Fibroblast of the conjunctiva (primary cell): ENCODE measurements around the gene DEFB131A.
"Not testable (repeated sequence)": the region's sequence is repeated elsewhere in the genome, so short reads cannot be mapped to it uniquely, and the experiment has no call there.

Experiments
- DNase-seq: peaks from one replicate; pipeline ENCODE4 v3.0.0-alpha.2; 2010; ENCODE audit warnings: low read depth

The DEFB131A gene, protein sequence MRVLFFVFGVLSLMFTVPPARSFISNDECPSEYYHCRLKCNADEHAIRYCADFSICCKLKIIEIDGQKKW

DNA sequence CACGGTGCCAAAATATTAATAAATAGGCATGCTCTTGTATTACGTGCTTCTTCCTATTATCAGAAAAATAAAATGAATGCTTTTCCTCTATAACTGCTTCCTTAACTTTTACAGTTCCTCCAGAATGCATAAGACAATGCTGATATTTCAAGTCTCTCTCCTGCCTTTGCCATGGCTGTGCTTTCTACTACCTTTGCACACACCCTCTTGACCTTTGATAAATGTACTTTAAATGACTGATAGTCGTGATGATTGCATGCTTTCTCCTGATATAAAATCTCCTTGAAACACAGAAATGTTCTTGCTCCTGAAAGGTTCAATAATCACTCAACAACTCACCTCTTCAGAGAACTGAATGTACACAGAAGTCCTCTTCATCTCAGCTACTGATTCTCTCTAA, at the start of gene DEFB131A:
TSS of gene DEFB131A (plus strand) at position 301 of the 400 bp plus-strand sequence. CDS start 120 bp downstream, outside the sequence.
- DNase-seq: not testable (repeated sequence)

DNA sequence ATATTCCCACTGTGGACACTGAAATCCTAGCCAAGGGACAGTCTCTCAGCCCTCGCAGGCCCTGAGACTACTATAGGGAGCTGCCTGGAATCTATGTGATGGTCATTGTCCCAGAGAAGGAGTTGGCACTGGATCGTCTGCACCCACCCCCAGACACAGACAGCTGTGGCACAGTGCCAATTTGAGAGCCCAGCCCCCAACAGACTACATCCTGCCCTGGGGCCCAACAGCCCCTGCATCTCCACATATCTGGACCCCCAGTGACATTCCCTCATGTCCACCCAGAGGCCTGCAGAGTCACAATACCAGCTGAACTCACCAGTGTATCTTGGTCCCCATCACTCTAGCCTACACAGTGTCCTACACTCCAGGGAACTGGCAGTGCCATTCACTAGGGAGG, 38.4 kb upstream of the DEFB131A start:
- not testable (repeated sequence) for DNase-seq

DNA sequence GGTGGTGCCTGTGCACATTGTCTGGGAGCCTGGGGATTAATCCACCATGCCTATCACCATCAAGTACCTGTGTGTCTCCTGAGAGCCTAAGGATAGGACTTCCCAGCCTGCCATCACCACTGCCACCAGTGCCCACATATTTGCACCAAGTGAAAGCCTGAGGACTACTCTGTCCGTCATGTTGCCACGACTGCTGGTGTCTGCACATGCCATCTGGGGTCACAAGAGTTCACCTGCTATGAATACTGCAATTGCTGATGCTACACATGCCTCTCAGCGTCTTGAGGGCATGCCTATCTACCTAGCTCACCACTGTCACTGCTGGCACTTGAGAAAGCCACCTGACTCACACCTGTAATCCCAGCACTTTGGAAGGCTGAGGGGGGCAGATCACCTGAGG, 37.7 kb upstream of the DEFB131A start:
- DNase-seq: not testable (repeated sequence)

DNA sequence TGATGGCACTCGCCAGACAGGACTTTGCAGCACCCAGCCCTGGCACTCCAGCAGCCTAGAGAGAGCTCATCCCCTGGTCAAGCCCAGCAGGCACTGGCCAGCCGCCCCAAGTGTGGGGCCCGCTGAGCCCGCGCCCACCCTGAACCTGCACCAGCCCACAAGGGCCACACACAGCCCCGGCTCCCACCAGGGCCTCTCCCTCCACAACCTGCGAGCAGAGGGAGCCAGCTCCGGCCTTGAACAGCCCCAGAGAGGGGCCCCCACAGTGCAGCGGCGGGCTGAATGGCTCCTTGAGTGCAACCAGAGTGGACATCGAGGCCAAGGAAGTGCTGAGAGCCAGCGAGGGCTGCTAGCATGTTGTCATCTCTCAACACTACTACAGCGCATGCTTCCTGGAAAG, 34.4 kb upstream of the DEFB131A start:
- DNase-seq: no peak

DNA sequence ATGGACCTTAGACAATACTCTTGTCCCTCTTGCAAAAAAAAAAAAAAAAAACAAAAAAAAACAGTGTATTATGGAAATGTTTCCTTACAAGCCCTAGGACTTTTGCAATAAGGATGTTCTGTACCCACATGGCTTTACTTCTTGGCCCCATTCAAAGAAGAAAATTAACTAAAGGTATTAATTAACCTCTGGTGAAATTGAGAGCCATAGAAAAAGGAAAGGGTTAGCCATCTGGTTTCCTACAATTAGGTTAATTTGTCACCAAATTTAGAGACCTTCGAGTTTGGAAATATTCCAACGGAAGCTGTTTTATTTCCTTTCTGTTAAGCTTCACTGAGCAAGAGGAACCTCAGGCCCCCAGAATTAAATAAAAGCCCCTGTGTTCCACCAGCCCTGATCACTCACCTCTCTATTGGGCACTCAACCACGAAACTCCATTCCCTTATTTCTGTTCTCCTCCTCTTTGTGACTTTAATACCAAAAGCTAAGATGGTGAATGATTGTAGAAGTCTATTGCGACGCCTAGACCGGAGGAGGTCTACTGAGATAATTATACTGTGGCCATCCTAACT, 22.2 kb upstream of the DEFB131A start:
- DNase-seq: not testable (repeated sequence)

DNA sequence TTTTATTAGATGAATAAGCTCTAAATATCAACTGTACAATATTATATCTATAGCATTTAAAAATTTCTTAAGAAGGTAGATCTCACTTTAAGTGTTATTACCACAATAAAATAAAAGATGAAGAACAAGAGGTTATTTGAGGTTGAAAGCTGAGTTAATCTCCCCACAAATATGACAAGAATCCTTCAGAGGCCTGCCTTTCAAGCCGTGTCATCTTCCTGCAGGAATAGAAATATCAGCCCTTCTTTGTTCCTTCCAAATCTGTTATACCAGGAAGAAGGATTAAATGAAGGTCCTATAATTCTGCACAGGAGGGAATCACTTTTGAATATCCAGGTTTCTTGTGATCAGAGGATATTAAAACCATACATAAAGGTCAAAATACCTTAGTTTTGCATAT, 18.3 kb upstream of the DEFB131A start:
- DNase-seq: not testable (repeated sequence)

DNA sequence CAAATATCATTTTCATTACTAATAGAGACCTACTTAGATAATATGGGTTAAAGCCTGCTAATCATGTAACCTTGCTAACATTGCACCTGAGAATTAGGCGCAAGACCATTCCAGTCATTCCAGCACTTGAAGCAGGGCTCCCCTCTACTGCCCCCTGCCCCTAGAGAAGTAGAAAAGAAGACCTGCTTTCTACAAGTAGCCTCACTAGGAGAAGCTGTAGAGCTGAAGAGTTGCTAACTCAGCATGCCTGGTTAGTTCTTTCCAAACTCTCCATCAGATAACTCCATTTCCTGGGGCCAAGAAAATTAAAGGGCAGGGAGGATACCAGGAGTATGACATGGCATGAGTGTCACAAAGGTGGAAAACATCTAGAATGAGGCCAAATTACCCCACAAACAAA, 14.2 kb upstream of the DEFB131A start:
- DNase-seq: not testable (repeated sequence)

DNA sequence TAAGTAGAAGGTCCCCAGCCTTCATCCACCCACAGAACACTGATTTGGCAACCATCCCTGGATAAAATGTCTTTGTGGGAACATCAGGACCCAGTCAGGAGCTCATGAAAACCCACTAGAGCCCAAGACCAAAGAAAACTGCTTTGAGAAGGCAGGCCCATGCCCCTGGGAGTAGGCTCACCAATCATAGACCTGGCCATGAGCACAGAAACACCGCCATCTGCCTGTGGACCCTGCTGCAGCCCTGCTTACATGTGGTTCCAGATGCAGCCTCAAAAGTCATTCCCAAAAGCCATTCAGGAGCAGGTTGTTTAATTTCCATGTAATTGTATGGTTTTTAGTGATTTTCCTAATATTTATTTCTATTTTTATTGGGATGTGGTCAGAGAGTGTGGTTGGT, 10.9 kb upstream of the DEFB131A start:
- not testable (repeated sequence) for DNase-seq

DNA sequence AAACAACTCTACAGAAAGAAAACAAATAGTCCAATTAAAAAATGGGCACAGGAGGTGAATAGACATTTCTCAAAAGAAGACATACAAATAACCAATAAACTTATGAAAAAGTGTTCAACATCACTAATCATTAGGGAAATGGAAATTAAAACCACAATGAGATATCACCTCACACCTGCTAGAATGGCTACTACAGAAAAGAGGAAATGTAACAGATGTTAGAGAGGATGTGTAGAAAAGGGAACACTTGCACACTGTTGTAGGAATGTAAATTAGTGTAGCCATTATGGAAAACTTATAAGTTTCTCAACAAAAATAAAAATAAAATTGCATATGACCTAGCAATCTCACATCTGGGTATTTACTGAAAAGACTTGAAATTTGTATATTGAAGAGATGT, 7.5 kb upstream of the DEFB131A start:
- DNase-seq: not testable (repeated sequence)

DNA sequence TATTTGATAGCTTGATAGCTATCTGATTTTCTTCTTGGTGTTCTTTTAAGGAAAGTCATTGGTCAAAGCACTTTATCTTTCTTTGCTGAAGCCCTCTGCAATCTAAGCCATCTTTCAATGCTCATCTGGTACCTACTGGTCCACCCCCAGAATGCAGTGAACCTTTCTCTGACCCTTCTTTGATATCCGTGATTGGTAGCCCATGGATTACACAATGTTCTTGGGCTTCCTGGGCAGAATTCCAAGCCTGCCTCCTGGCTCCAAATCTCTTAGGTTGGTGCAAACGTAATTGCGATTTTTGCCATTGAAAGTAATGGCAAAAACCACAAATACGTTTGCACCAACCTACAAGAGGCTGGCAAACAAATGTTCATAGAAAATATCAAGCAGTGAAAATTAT, 1.9 kb upstream of the DEFB131A start:
- not testable (repeated sequence) for DNase-seq

DNA sequence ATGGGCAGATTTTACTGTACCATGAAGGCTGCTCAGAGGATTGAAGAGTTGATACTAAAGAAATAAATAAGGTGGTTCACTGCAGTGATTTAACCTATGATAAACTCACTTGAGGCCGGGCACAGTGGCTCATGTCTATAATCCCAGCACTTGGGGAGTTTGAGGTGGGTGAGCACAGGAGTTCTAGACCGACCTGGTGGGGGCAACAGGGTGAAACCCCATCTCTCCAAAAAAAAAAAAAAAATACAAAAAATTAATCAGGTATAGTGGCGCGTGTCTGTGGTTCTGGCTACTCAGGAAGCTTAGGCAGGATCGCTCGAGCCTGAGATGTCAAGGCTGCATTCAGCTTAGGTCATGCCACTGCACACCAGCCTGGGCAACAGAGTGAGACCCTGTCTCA, 467 bp downstream of the DEFB131A start:
- not testable (repeated sequence) for DNase-seq

DNA sequence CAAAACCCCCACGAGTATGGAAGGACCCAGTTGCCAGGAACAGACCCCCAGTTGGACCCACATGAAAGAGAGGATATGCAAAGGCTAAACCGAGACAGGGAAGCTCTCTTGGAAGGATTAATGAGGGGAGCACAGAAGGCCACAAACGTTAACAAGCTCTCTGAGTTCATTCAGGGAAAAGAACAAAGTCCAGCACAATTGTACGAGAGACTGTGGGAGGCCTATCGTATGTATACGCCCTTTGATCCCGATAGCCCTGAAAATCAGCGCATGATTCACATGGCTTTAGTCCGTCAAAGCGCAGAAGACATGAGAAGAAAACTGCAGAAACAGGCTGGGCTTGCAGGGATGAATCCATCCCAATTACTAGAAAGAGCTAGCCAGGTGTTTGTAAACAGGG, 8.0 kb downstream of the DEFB131A start:
- not testable (repeated sequence) for DNase-seq

DNA sequence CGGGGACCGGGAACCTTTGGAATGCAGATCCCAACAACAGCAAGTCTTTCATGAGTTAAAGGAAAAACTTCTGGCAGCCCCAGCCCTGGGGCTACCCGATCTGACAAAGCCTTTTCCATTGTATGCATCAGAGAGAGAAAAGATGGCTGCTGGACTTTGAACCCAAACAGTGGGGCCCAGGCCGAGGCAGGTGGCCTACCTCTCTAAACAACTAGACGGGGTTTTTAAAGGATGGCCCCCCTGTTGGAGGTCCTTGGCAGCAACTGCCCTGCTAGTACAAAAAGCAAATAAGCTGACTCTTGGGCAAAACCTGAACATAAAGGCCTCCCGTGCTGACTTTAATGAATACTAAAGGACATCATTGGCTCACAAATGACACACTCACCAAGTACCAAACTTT, 10.1 kb downstream of the DEFB131A start:
- DNase-seq: not testable (repeated sequence)

DNA sequence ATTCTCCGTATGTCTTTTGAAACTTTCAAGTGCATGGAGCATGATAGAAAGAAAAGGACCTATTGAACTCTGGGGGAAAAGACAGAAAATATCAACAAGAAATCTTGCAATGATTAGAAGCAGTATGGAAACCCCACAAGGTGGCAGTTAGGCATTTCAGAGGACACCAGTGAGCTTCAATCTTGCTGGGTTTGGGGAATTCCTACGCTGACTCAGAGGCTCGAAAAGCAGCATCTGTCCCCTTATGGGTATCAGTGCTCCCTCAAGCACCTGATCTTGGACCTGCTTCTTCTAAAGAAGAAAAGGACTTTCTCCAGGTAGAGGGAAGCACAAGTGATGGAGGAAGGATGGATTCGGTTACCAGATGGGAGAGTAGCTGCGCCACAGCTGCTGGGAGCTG, 10.8 kb downstream of the DEFB131A start:
- not testable (repeated sequence) for DNase-seq

DNA sequence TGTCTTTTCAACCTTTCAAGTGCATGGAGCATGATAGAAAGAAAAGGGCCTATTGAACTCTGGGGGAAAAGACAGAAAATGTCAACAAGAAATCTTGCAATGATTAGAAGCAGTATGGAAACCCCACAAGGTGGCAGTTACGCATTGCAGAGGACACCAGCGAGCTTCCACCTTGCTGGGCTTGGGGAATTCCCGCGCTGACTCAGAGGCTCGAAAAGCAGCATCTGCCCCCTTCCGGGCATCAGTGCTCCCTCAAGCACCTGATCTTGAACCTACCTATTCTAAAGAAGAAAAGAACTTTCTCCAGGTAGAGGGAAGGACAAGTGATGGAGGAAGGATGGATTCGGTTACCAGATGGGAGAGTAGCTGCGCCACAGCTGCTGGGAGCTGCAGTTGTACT, 35.3 kb downstream of the DEFB131A start:
- not testable (repeated sequence) for DNase-seq

DNA sequence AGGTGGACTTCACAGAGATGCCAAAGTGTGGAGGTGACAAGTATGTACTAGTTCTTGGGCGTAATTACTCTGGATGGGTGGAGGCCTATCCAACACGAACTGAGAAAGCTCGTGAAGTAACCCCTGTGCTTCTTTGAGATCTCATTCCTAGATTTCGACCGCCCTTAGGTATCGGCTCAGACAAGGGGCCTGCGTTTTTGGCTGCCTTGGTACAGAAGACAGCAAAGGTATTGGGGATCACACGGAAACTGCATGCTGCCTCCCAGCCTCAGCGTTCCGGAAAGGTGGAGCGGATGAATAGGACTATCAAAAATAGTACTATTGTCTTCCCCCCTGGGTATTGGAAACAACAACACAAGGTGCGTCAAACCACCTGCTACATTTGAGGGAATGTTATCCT, 35.9 kb downstream of the DEFB131A start:
- not testable (repeated sequence) for DNase-seq

DNA sequence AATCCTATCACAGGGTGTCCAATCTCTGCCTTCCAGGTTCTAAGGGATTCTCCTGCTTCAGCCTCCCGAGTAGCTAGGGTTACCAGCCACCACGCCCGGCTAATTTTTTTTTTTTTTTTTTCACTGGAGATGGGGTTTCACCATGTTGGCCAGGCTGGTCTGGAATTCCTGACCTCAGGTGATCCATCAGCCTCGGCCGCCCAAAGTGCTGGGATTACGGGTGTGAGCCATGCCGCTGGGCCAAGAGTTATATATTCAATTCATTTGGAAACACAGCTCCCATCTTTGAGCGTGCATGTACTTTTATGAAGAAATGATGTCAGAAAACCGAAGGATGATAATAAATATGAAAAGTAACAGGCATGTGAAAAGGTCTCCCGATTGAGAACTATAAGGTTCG, 38.7 kb downstream of the DEFB131A start:
- not testable (repeated sequence) for DNase-seq

DNA sequence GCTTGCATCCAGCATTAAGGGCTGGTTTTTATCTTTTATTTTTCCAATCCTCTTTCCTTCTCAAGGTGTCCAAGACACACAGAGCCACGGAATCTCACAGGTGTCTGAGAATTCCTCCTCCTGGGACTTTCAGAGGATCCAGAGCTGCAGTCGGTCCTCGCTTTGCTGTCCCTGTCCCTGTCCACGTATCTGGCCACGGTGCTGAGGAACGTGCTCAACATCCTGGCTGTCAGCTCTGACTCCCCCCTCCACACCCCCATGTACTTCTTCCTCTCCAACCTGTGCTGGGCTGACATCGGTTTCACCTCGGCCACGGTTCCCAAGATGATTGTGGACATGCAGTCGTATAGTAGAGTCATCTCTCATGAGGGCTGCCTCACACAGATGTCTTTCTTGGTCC, 39.5 kb downstream of the DEFB131A start:
- DNase-seq: not testable (repeated sequence)

DNA sequence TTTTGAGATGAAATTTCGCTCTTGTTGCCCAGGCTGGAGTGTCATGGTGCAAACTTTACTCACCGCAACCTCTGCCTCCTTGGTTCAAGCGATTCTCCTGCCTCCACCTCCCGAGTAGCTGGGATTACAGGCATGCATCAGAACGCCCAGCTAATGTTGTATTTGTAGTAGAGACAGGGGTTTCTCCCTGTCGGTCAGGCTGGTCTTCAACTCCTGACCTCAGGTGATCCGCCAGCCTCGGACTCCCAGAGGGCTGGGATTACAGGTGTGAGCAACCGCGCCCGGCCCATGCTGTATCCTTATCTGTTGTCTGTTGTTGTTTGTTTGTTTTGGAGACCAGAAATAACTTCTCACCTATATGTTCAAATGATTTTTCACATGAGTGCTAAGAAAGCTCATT, 42.7 kb downstream of the DEFB131A start:
- DNase-seq: not testable (repeated sequence)

DNA sequence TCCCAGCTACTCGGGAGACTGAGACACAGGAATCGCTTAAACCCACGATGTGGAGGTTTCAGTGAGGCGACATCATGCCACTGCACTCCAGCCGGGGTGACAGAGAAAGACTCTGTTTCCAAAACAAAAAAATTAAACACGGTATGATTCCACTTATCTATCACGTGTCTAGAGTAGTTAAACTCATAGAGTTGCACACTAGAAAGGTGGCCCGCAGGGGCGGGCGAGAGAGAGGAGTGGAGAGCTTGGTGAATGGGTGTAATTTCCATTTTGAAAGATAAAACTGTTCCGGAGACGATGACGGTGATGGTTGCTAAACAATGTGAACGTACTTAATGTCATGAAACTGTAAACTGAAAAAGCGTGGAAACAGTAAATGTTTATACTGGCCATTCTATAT, 44.6 kb downstream of the DEFB131A start:
- not testable (repeated sequence) for DNase-seq

DNA sequence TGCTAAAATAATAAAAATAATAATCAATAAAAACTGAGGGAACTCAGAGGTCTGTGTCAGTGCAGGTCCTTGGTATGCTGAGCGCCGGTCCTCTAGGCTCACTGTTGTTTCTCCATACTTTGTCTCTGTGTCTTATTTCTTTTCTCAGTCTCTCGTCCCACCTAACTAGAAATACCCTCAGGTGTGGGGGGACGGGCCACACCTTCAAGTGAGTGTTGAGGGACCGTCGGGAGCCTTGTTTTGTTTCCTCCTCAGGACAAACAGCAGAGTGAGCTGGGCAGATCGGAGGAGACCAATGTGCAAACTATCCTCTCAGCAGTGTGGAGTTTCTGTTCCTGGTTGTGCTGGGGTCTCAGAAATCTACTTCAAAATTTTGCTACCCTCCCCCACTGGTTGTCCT, 46.3 kb downstream of the DEFB131A start:
- not testable (repeated sequence) for DNase-seq

DNA sequence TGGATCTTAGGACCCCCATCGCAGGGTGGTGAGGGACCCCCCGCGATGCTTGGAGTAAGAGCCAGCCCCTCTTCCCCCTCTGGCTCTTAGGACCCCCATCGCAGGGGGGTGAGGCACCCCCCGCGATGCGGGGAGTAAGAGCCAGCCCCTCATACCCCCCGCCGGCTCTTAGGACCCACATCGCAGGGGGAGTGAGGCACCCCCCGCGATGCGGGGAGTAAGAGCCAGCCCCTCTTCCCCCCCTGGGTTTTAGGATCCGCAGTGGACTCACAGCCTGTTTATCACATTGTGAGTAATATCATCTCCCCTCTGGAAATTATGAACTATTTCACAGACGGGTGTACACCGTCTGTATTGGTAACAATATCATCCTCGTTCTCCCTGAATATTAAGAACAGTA, 46.8 kb downstream of the DEFB131A start:
- not testable (repeated sequence) for DNase-seq

DNA sequence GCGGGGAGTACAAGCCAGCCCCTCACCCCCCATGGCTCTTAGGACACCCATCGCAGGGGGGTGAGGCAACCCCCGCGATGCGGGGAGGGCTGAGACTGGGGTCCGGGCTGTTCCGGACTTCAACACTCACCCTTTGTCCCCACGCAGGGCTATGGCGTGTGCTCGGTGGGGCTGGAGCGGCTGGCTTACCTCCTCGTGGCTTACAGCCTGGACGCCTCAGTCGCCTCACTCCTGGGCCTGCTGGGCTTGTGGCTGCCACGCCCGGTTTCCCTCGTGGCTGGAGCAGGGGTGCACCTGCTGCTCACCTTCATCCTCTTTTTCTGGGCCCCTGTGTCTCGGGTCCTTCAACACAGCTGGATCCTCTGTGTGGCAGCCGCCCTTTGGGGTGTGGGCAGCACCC, 49.4 kb downstream of the DEFB131A start:
- DNase-seq: not testable (repeated sequence)
